Measurements from ENCODE around the gene GNG3.

The GNG3 gene

GRCh38 chr11:62757846-62758788 lies 50.6 kb downstream of the GNG3 start:
- DNase-seq (ENCODE audit: low read depth) = no peak
